MCF 10A (cell line): ENCODE measurements around the gene PRKD1. TPM values are rescaled to one million over a fixed set of nuclear protein-coding genes. Genes with fewer than 3 reads are reported as not detected.

ENCODE experiments used
- BruUV-seq: library from RNA; stranded (reverse); fragments of 400-500 nt; replicated peaks from 2 replicates; lab custom pipeline; 2021; lab: Mats Ljungman, UMichigan
- CTCF ChIA-PET: fragments of 300-600 bp; sonication (Branson Sonifier 250); formaldehyde crosslinking; extraction: SDS; loops from one replicate; lab custom pipeline; 2021; ENCODE audit warnings: antibody characterized with exemption, inconsistent platforms; lab: Yijun Ruan, JAX
- POLR2A ChIA-PET: fragments of 300-600, 350-650 bp; sonication (Branson Sonifier 250); formaldehyde crosslinking; extraction: SDS; loops from one replicate; lab custom pipeline; 2020; ENCODE audit warnings: antibody characterized with exemption, inconsistent platforms; lab: Yijun Ruan, JAX
- DNase-seq: peaks from one replicate; pipeline ENCODE4 v3.0.0-alpha.2; 2018; ENCODE audit not compliant: unreplicated experiment
- H3K27ac Mint-ChIP-seq: one replicate; pipeline ENCODE4 v1.8.0; 2022; ENCODE audit warnings: mild to moderate bottlenecking, low read depth, mixed read lengths; ENCODE audit not compliant: unreplicated experiment
- H3K27me3 Mint-ChIP-seq: one replicate; pipeline ENCODE4 v1.8.0; 2022; ENCODE audit warnings: mixed read lengths; ENCODE audit not compliant: insufficient read depth, unreplicated experiment
- H3K36me3 Mint-ChIP-seq: one replicate; pipeline ENCODE4 v1.8.0; 2022; ENCODE audit warnings: mild to moderate bottlenecking, moderate library complexity, mixed read lengths; ENCODE audit not compliant: insufficient read depth, unreplicated experiment
- H3K4me1 Mint-ChIP-seq: one replicate; pipeline ENCODE4 v1.8.0; 2022; ENCODE audit warnings: mixed read lengths; ENCODE audit not compliant: insufficient read depth, unreplicated experiment
- H3K4me3 Mint-ChIP-seq: one replicate; pipeline ENCODE4 v1.8.0; 2022; ENCODE audit warnings: mild to moderate bottlenecking, moderate library complexity, mixed read lengths; ENCODE audit not compliant: unreplicated experiment
- H3K9me3 Mint-ChIP-seq: one replicate; pipeline ENCODE4 v1.8.0; 2022; ENCODE audit warnings: mixed read lengths; ENCODE audit not compliant: unreplicated experiment
- intact Hi-C: fragments of 100-400 bp; cut with micrococcal nuclease; formaldehyde crosslinking; loops from 2 replicates; pipeline ENCODE4 v1.14.1; 2022
- total RNA-seq: library from RNA; stranded (reverse); gene quantifications from 2 replicates; pipeline ENCODE4 v1.2.3, GENCODE V29; 2022
- TF ChIP-seq, protein P1 (sequence below): fragments of 200-600 bp; IDR thresholded peaks from one replicate; pipeline ENCODE4 v1.8.0; 2022; ENCODE audit warnings: antibody characterized with exemption, mild to moderate bottlenecking; ENCODE audit not compliant: unreplicated experiment

Gene PRKD1
- total RNA-seq, 1 experiment from 2014 or later = 8.8 TPM

DNA sequence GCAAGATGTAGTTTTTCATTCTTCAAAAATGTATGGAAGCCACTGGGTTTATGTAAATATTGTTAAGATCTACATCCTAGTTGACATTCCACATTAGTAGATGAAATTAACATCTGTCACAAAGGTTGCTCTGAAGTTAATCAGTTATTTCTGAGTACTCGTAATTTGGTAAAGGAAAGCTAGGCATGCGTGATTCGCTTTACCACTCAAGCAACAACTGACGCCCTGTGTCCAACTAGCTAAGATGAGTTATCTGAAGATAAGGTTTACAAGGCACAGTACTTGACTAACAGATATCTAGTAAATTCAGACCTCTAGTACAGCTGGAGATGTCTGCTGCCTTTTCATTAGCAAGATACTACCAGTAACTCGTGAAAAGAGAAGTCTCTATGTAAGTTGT, 14.1 kb downstream of the PRKD1 start:
- Mint-ChIP-seq H3K36me3 (no peaks in the 10 kb centered on the region), H3K4me1 (peaks cover 6% of the 10 kb centered on the region), H3K27me3 (no peaks in the 10 kb centered on the region), H3K27ac (no peak overlapping the region), H3K9me3 (no peaks in the 10 kb centered on the region), H3K4me3 (no peak overlapping the region)
- TF ChIP-seq, protein P1, sequence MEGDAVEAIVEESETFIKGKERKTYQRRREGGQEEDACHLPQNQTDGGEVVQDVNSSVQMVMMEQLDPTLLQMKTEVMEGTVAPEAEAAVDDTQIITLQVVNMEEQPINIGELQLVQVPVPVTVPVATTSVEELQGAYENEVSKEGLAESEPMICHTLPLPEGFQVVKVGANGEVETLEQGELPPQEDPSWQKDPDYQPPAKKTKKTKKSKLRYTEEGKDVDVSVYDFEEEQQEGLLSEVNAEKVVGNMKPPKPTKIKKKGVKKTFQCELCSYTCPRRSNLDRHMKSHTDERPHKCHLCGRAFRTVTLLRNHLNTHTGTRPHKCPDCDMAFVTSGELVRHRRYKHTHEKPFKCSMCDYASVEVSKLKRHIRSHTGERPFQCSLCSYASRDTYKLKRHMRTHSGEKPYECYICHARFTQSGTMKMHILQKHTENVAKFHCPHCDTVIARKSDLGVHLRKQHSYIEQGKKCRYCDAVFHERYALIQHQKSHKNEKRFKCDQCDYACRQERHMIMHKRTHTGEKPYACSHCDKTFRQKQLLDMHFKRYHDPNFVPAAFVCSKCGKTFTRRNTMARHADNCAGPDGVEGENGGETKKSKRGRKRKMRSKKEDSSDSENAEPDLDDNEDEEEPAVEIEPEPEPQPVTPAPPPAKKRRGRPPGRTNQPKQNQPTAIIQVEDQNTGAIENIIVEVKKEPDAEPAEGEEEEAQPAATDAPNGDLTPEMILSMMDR = no peak
- BruUV-seq = no TSS peak
- no peak for DNase-seq
- CTCF ChIA-PET = no interaction called here
- POLR2A ChIA-PET = no interaction called here
- intact Hi-C loops = no loop called here

DNA sequence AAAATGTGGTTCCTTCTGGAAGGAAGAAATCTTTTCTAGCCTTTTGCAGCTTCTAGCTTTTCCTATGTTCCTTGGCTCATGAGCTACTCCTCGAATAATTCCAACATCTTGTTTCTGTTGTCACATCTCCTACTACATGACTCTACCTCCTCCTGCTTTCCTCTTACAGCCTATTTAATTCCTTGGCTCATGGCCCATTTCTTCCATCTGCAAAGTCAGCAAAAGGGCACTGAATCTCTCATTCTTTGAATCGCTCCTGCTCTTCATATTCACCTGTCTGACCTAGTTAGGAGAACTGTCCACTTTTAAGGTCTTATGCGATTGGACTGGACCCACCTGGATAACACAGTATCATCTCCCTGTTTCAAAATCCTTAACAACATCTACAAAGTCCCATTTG, 15.8 kb downstream of the PRKD1 start:
- TF ChIP-seq, protein P1 = no peak
- Mint-ChIP-seq H3K27ac (no peak overlapping the region), H3K36me3 (no peaks in the 10 kb centered on the region), H3K4me1 (peaks cover 16% of the 10 kb centered on the region), H3K4me3 (no peak overlapping the region), H3K27me3 (no peaks in the 10 kb centered on the region), H3K9me3 (no peaks in the 10 kb centered on the region)
- intact Hi-C loops = no loop called here
- DNase-seq = no peak
- ChIA-PET POLR2A (no interaction called here), CTCF (no interaction called here)
- BruUV-seq = no TSS peak

DNA sequence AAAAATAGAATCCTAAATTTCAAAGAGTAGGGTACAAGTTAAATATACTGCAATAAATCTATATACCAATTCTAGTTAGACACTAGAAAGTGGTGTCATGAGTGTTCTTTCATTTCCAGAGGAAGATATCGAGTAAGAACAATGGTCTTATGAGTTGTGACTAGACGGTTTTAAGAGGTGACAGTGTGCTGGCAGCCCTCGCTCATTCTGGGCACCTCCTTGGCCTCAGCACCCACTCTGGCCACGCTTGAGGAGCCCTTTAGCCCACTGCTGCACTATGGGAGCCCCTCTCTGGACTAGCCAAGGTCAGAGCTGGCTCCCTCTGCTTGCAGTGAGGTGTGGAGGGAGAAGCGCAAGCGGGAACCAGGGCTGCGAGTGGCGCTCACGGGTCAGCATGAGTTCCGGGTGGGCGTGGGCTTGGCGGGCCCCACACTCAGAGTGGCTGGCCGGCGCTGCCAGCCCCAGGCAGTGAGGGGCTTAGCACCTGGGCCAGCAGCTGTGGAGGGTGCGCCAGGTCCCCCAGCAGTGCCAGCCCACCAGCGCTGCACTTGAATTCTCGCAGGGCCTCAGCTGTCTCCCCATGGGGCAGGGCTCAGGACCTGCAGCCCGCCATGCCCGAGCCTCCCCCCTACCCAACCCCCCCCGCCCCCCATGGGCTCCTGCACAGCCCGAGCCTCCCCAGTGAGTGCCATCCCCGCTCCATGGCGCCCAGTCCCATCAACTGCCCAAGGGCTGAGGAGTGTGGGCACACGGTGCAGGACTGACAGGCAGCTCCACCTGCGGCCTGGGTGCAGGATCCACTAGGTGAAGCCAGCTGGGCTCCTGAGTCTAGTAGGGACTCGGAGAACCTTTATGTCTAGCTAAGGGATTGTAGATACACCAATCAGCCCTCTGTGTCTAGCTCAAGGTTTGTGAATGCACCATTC, 18.7 kb downstream of the PRKD1 start:
- no peak overlapping the region for H3K4me3 Mint-ChIP-seq
- H3K27ac Mint-ChIP-seq = no peak overlapping the region
- no peaks in the 10 kb centered on the region for H3K36me3 Mint-ChIP-seq
- intact Hi-C loops = no loop called here
- no TSS peak for BruUV-seq
- TF ChIP-seq, protein P1 = no peak
- H3K9me3 Mint-ChIP-seq = no peaks in the 10 kb centered on the region
- no peak for DNase-seq
- H3K4me1 Mint-ChIP-seq = peaks cover 23% of the 10 kb centered on the region
- ChIA-PET POLR2A (no interaction called here), CTCF (interaction anchor here (0.8 to 1.2 kb wide), 2 partner anchors 14 to 358 kb away, joined by 5 to 6 read pairs; no protein-coding TSS in a partner anchor)
- H3K27me3 Mint-ChIP-seq = no peaks in the 10 kb centered on the region

DNA sequence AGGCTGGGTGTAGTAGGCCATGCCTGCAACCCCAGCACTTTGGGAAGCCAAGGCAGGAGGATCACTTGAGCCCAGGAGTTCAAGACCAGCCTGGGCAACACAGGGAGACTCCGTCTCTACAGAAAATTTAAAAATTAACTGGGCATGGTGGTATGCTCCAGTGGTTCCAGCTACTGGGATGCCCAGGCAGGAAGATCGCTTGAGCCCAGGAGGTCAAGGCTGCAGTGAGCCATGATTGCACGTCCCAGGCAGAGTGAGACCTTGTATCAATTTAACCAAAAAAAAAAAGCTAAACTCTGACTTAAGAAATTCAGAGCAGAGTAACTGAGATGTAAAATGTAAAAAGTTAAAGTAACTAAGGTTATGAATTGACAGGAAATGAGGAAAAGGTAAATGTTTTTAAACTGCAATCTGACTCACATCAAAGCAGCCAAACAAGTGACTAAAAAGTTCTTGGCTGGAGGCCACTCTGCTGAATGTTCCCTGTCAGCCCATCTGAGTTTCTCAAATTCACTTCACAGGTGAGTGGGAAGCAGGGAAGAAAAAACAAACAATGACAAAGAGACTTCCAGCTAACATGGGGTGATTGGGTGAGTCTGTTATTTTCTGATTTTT, 21.3 kb downstream of the PRKD1 start:
- DNase-seq = peak; percentile 90
- peak overlapping the region; percentile 95 for H3K27ac Mint-ChIP-seq
- H3K4me1 Mint-ChIP-seq = peaks cover 17% of the 10 kb centered on the region
- H3K9me3 Mint-ChIP-seq = no peaks in the 10 kb centered on the region
- H3K4me3 Mint-ChIP-seq = peak overlapping the region; percentile 62
- no peaks in the 10 kb centered on the region for H3K27me3 Mint-ChIP-seq
- BruUV-seq = no TSS peak
- TF ChIP-seq, protein P1 = no peak
- H3K36me3 Mint-ChIP-seq = no peaks in the 10 kb centered on the region
- POLR2A ChIA-PET = interaction anchor here (0.6 to 1.6 kb wide), 5 partner anchors 8 to 497 kb away, joined by 3 to 8 read pairs (median 3); no protein-coding TSS in a partner anchor
- CTCF ChIA-PET = interaction anchor here (0.8 to 1.6 kb wide), 2 partner anchors 11 to 18 kb away, joined by 3 to 4 read pairs; no protein-coding TSS in a partner anchor
- intact Hi-C loops = no loop called here
